Mesodermal cell (in vitro differentiated cells): ENCODE data around the gene CCDC157.

ENCODE experiments used
- H3K27ac ChIP-seq: 2 replicates; pipeline ENCODE4 v1.7.0; 2013; ENCODE audit warnings: mild to moderate bottlenecking, low read depth, low read length, moderate library complexity; ENCODE audit not compliant: severe bottlenecking
- H3K36me3 ChIP-seq: 2 replicates; pipeline ENCODE4 v1.7.1; 2013; ENCODE audit warnings: mild to moderate bottlenecking, low read length, moderate library complexity; ENCODE audit not compliant: control insufficient read depth, insufficient read depth
- H3K4me1 ChIP-seq: one replicate; pipeline ENCODE4 v1.7.1; 2013; ENCODE audit warnings: mild to moderate bottlenecking, low read length; ENCODE audit not compliant: insufficient read depth, control insufficient read depth, poor library complexity, severe bottlenecking
- H3K4me3 ChIP-seq: 2 replicates; pipeline ENCODE4 v1.7.0; 2013; ENCODE audit warnings: low read length, control low read depth, mild to moderate bottlenecking; ENCODE audit not compliant: insufficient read depth, poor library complexity, severe bottlenecking; ENCODE audit errors: extremely low read depth
- H3K9me3 ChIP-seq: 2 replicates; pipeline ENCODE4 v1.7.1; 2013; ENCODE audit warnings: mild to moderate bottlenecking, low read length, moderate library complexity; ENCODE audit not compliant: control insufficient read depth
- WGBS, 2 experiments: methylation state at CpG; one replicate each; pipeline ENCODE4 v1.1.5; 2013; ENCODE audit warnings: missing lambda C conversion rate in 2 of 2; ENCODE audit not compliant: insufficient coverage in 2 of 2; 5-methylcytosine and 5-hydroxymethylcytosine counted together

The CCDC157 gene

GRCh38 chr22:30425616-30426387, 69.0 kb downstream of the CCDC157 start, which contains the start of gene MTFP1:
Gene MTFP1, plus strand, starts transcription at chr22:30425768. Its CDS starts 112 bp downstream, at chr22:30425880.
- Histone ChIP-seq H3K4me3 (peak within 1 kb of the TSS; percentile 69), H3K36me3 (peaks cover 16% of the 10 kb centered on the region), H3K27ac (peak within 1 kb of the TSS; percentile 81), H3K4me1 (peaks cover 24% of the 10 kb centered on the region), H3K9me3 (no peaks in the 10 kb centered on the region)
- 1% methylated on average over 53 to 56 of the region's 61 CpGs for WGBS, 2 experiments
